ENCODE measurements around the gene UBXN6.
A peak's percentile ranks its signal among the peaks of the same experiment; 100 is the strongest.

The UBXN6 gene

GRCh38 chr19:4414144-4414799 is 43.3 kb downstream of the UBXN6 start:
- peaks cover 4% of the 10 kb centered on the region for H3K36me3 Mint-ChIP-seq
- no peaks in the 10 kb centered on the region for H3K9me3 Mint-ChIP-seq
- H3K27ac Mint-ChIP-seq: no peak overlapping the region
- H3K4me1 Mint-ChIP-seq: no peaks in the 10 kb centered on the region
- H3K27me3 Mint-ChIP-seq: no peaks in the 10 kb centered on the region
- no peak overlapping the region for H3K4me3 Mint-ChIP-seq

DNA sequence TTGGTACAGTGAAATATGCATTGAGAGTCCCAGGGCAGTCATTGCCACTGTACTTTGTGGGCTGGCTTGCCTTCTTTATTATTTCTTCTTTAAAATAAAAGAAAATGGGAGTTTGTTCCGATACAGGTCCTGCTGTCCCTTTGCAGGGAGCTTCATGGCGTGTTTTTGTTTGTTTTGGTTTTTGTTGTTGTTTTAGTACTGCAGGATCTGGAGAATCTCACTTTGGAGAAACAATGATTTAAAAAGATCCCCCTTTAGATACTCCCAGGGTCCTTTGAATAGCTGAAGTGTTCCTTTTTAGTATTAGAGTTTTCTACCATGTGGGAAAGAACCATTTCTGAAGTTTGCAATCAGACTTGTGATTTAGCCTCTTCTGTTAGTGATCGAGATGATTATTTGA is 44.0 kb downstream of the UBXN6 start:
- peaks cover 4% of the 10 kb centered on the region for H3K36me3 Mint-ChIP-seq
- no peak overlapping the region for H3K27ac Mint-ChIP-seq
- no peaks in the 10 kb centered on the region for H3K4me1 Mint-ChIP-seq
- no peaks in the 10 kb centered on the region for H3K9me3 Mint-ChIP-seq
- no peaks in the 10 kb centered on the region for H3K27me3 Mint-ChIP-seq
- H3K4me3 Mint-ChIP-seq: no peak overlapping the region

GRCh38 chr19:4409123-4409933 is 48.3 kb downstream of the UBXN6 start:
- Mint-ChIP-seq H3K36me3 (peaks cover 4% of the 10 kb centered on the region), H3K27me3 (no peaks in the 10 kb centered on the region), H3K27ac (no peak overlapping the region), H3K9me3 (no peaks in the 10 kb centered on the region), H3K4me1 (peaks cover under 1% of the 10 kb centered on the region), H3K4me3 (no peak overlapping the region)

DNA sequence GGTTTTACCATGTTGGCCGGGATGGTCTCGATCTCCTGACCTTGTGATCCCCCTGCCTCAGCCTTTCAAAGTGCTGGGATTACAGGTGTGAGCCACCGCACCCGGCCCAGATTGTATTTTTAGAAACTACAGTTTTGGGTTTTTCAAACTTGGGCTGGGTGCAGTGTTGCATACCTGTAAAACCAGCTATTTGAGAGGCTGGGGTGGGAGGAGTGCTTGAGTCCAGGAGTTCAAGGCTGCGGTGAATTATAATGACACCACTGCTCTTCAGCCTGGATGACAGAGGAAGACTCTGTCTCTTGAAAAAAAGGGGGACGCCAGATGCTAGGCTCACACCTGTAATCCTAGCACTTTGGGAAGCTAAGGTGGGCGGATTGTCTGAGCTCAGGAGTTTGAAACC is 51.0 kb downstream of the UBXN6 start:
- Mint-ChIP-seq H3K9me3 (no peaks in the 10 kb centered on the region), H3K4me1 (peaks cover 18% of the 10 kb centered on the region), H3K27me3 (no peaks in the 10 kb centered on the region), H3K4me3 (no peak overlapping the region), H3K36me3 (no peaks in the 10 kb centered on the region), H3K27ac (no peak overlapping the region)

GRCh38 chr19:4405977-4406376 is 51.6 kb downstream of the UBXN6 start:
- Mint-ChIP-seq H3K27ac (no peak overlapping the region), H3K9me3 (no peaks in the 10 kb centered on the region), H3K27me3 (no peaks in the 10 kb centered on the region), H3K4me3 (no peak overlapping the region), H3K4me1 (peaks cover 25% of the 10 kb centered on the region), H3K36me3 (no peaks in the 10 kb centered on the region)

DNA sequence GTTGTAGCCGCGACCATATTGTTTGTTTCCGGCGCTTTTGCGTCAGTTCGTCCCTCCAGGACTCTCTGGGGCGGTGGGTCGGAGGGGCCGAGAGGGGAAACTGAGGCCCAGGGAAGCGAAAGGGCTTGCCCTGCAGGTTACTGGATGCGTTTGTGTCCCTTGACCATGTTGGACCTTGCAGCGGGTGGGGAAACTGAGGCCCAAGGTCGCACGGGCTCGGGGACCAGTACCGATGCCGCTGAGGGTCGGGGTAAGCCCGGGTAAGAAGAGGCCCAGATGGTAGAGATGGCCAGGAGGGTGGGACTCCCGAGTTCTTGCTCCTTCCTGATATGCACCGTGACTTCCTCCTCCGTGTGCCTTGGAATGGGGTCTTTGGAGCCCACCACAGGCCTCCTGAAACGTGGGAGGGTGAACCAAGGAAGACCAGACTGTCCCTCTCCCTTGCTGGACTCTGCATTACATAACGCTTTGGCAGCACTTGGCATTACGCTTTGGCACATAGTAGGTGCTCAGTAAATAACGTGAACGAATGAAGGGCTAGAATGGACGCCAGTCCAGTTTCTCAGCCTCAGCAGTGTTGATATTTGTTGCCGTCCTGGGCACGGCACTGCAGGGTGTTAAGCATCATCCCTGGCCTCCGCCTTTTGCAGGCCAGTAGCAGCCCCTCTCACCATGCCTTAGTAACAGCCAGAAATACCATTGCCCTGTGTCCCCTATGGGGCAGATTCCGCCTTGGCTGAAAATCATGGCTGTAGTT is 54.4 kb downstream of the UBXN6 start:
- Mint-ChIP-seq H3K4me3 (peak overlapping the region; percentile 91), H3K27me3 (no peaks in the 10 kb centered on the region), H3K36me3 (no peaks in the 10 kb centered on the region), H3K4me1 (peaks cover 43% of the 10 kb centered on the region), H3K27ac (no peak overlapping the region), H3K9me3 (no peaks in the 10 kb centered on the region)

DNA sequence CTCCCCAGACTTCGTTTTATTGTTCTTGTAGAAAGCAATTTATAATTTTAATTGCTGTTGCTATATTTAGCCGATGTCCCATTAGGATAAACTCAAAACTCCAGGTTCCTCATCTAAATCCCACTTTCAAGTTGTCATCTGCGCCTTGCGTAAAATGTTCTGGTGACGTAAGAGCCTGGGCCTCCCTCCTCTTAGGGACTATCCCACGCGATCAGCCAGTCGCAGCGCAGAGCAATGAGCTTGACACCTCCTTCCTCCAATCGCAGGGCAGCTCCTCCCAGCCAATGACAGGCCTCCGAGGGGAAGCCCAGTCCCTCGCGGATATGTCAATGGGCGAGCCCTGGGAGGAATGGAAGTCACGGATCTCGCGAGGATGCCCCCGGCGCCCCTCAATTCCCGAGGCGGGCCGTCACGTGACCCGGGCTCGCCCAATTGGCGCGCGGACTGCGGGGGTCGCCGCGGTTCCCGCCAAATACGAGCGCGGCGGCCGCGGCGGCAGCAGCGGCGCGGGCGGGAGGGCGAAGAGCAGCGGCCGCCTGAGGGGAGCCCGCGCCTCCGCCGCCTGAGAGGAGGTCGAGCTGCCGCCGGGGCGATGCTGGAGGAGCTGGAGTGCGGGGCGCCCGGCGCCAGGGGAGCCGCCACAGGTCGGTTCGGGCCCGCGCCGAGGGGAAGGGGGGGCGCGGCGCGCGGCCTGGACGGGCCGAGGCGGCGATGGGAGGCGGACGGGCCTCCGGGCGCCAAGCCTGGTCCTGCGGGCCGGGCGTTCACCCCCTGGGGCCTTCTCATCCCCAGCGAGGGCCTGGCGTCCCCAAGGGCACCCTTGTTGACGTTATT is 55.2 kb downstream of the UBXN6 start, which contains the start of gene CHAF1A:
Gene CHAF1A, plus strand, starts transcription at position 470 of the 834 bp plus-strand sequence. Its CDS starts 123 bp downstream, at position 593.
- Mint-ChIP-seq H3K4me3 (peak within 1 kb of the TSS; percentile 92), H3K27me3 (no peaks in the 10 kb centered on the region), H3K27ac (peak within 1 kb of the TSS; percentile 99), H3K4me1 (peaks cover 46% of the 10 kb centered on the region), H3K9me3 (no peaks in the 10 kb centered on the region), H3K36me3 (no peaks in the 10 kb centered on the region)

- Mint-ChIP-seq H3K9me3 (no peaks in the 10 kb centered on the region), H3K4me1 (peaks cover 50% of the 10 kb centered on the region), H3K36me3 (no peaks in the 10 kb centered on the region), H3K27ac (peak overlapping the region; percentile 99), H3K27me3 (no peaks in the 10 kb centered on the region), H3K4me3 (peak overlapping the region; percentile 92)
Measured at GRCh38 chr19:4401769-4402170, 55.8 kb downstream of the UBXN6 start.

DNA sequence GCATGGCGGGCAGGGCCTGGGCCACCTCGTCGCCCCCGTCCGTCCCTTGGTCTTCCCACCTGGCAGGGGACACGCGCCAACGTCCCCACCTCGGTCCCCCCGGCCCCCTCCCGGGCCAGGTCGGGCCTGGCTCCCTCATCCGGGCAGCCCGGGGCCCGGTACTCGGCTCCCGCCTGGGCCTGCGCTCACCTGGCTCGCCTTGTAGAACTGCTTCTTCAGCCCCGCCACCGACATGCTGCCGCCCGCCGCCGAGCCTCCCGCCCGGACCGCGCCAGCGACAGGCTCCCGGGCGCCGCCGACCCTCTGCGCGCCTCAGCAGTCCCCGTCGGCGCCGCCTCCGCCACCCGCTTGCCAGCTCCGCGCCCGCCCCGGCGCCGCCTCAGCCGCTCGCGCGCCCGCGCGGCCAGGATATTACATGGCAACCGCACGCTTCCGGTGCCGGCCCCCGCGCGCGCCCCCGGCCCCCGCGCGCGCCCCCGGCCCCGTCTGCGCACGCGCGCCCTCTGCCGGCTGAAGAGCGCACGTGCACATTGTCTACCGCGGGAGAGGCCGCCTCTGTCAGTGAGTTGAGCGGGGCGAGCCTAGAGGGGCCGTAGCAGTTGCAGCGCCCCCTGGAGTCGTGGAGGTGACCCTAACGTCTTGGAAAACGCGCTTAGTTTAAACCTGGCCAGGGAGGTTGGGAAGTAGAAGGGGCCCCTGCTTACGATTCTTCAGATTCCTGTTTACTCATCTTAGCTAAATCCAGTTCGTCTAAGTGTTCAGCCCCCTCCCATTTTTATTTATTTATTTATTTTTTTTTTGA is 57.3 kb downstream of the UBXN6 start, which contains the start of gene SH3GL1:
Gene SH3GL1, minus strand, starts transcription at position 413 of the 802 bp plus-strand sequence. Its CDS starts 179 bp downstream, at position 234.
- no peaks in the 10 kb centered on the region for H3K9me3 Mint-ChIP-seq
- H3K36me3 Mint-ChIP-seq: no peaks in the 10 kb centered on the region
- peak within 1 kb of the TSS; percentile 93 for H3K4me3 Mint-ChIP-seq
- peaks cover 57% of the 10 kb centered on the region for H3K4me1 Mint-ChIP-seq
- H3K27me3 Mint-ChIP-seq: no peaks in the 10 kb centered on the region
- H3K27ac Mint-ChIP-seq: peak within 1 kb of the TSS; percentile 86

DNA sequence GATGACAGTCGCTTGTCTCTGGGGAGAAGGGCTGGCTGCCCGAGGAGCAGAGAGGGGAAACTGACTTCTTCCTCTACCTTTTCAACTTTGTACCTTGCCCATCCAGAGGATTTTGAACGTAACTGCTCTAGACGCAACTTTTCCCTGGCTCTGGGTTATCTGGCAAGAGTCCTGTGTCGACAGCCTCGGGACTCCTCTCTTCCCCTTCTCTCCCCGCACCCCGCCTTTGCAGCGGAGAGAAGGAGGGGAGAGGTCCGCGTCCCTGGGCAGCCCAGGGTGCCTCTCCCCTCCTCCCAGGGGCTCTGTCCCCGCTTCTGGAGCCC is 57.8 kb downstream of the UBXN6 start:
- Mint-ChIP-seq H3K4me1 (peaks cover 62% of the 10 kb centered on the region), H3K9me3 (no peaks in the 10 kb centered on the region), H3K4me3 (peak overlapping the region; percentile 93), H3K27me3 (no peaks in the 10 kb centered on the region), H3K27ac (peak overlapping the region; percentile 86), H3K36me3 (no peaks in the 10 kb centered on the region)

GRCh38 chr19:4396949-4397783 is 60.4 kb downstream of the UBXN6 start:
- Mint-ChIP-seq H3K27me3 (no peaks in the 10 kb centered on the region), H3K4me1 (peaks cover 69% of the 10 kb centered on the region), H3K9me3 (no peaks in the 10 kb centered on the region), H3K4me3 (no peak overlapping the region), H3K36me3 (no peaks in the 10 kb centered on the region), H3K27ac (no peak overlapping the region)

Data from activated naive CD4-positive, alpha-beta T cell treated with anti-CD3 and anti-CD28 coated beads, Interleukin-2, amount 50 U/mL, for 24 hours (primary cell).